H9 (cell line): ENCODE measurements around the gene SETD1A. TPM values are rescaled to one million over a fixed set of nuclear protein-coding genes. Genes with fewer than 3 reads are reported as not detected.

ENCODE experiments used
- DNase-seq: peaks from one replicate; pipeline ENCODE4 v3.0.0-alpha.2; 2017
- H2AFZ ChIP-seq: one replicate; pipeline ENCODE4 v1.6.1; 2013; ENCODE audit warnings: mild to moderate bottlenecking, low read length, control low read depth, moderate library complexity
- H2AK5ac ChIP-seq: 2 replicates; pipeline ENCODE4 v1.6.1; 2013; ENCODE audit warnings: low read length, control low read depth, mixed read lengths; ENCODE audit not compliant: insufficient read length
- H2BK120ac ChIP-seq: one replicate; pipeline ENCODE4 v1.6.1; 2013; ENCODE audit warnings: low read depth, mild to moderate bottlenecking, low read length, control low read depth, inconsistent platforms; ENCODE audit not compliant: poor library complexity, severe bottlenecking
- H2BK12ac ChIP-seq: 2 replicates; pipeline ENCODE4 v1.6.1; 2013; ENCODE audit warnings: low read length, control low read depth, mixed read lengths, low read depth; ENCODE audit not compliant: insufficient read length
- H2BK15ac ChIP-seq: 2 replicates; pipeline ENCODE4 v1.6.1; 2013; ENCODE audit warnings: low read depth, low read length, control low read depth
- H2BK20ac ChIP-seq: one replicate; pipeline ENCODE4 v1.6.1; 2013; ENCODE audit warnings: low read depth, mild to moderate bottlenecking, low read length, control low read depth, inconsistent platforms; ENCODE audit not compliant: poor library complexity, severe bottlenecking
- H2BK5ac ChIP-seq: 2 replicates; pipeline ENCODE4 v1.6.1; 2013; ENCODE audit warnings: low read length, control low read depth, mixed read lengths; ENCODE audit not compliant: insufficient read length
- H3K14ac ChIP-seq: 2 replicates; pipeline ENCODE4 v1.6.1; 2013; ENCODE audit warnings: low read length, control low read depth; ENCODE audit not compliant: insufficient read depth
- H3K18ac ChIP-seq: 2 replicates; pipeline ENCODE4 v1.6.1; 2013; ENCODE audit warnings: low read depth, mild to moderate bottlenecking, mixed read lengths, low read length, control low read depth; ENCODE audit not compliant: insufficient read length
- H3K23ac ChIP-seq: 2 replicates; pipeline ENCODE4 v1.6.1; 2013; ENCODE audit warnings: low read length, control low read depth, mixed read lengths, low read depth; ENCODE audit not compliant: insufficient read length
- H3K23me2 ChIP-seq: 2 replicates; pipeline ENCODE4 v1.6.1; 2013; ENCODE audit warnings: low read depth, mild to moderate bottlenecking, mixed read lengths, low read length, control low read depth; ENCODE audit not compliant: insufficient read length, poor library complexity, severe bottlenecking
- H3K27ac ChIP-seq: 2 replicates; pipeline ENCODE4 v1.5.1; 2013; ENCODE audit warnings: low read length, control low read depth, mixed read lengths, low read depth; ENCODE audit not compliant: insufficient read length
- H3K27me3 ChIP-seq: 2 replicates; pipeline ENCODE4 v1.6.1; 2013; ENCODE audit warnings: low read length, control low read depth, inconsistent platforms; ENCODE audit not compliant: insufficient read depth
- H3K4ac ChIP-seq: 2 replicates; pipeline ENCODE4 v1.6.1; 2013; ENCODE audit warnings: low read depth, mild to moderate bottlenecking, control low read depth, inconsistent platforms, low read length, moderate library complexity
- H3K4me1 ChIP-seq: 2 replicates; pipeline ENCODE4 v1.6.1; 2013; ENCODE audit warnings: low read length, control low read depth, inconsistent platforms; ENCODE audit not compliant: insufficient read depth
- H3K4me2 ChIP-seq: 2 replicates; pipeline ENCODE4 v1.6.1; 2013; ENCODE audit warnings: low read length, control low read depth, mixed read lengths; ENCODE audit not compliant: insufficient read length, insufficient read depth
- H3K56ac ChIP-seq: 2 replicates; pipeline ENCODE4 v1.6.1; 2013; ENCODE audit warnings: low read depth, mild to moderate bottlenecking, mixed read lengths, low read length, control low read depth; ENCODE audit not compliant: insufficient read length
- H3K79me1 ChIP-seq: 2 replicates; pipeline ENCODE4 v1.6.1; 2013; ENCODE audit warnings: low read depth, mild to moderate bottlenecking, moderate library complexity, low read length, control low read depth, inconsistent platforms; ENCODE audit not compliant: insufficient read depth, poor library complexity, severe bottlenecking
- H3K79me2 ChIP-seq: 2 replicates; pipeline ENCODE4 v1.6.1; 2013; ENCODE audit warnings: low read length, control low read depth, inconsistent platforms; ENCODE audit not compliant: insufficient read depth
- H3K9ac ChIP-seq: 2 replicates; pipeline ENCODE4 v1.6.1; 2013; ENCODE audit warnings: low read length, control low read depth, mixed read lengths; ENCODE audit not compliant: insufficient read length; ENCODE audit errors: extremely low read depth
- H3K9me3 ChIP-seq: one replicate; pipeline ENCODE4 v1.6.1; 2013; ENCODE audit warnings: low read depth, low read length, inconsistent platforms; ENCODE audit not compliant: control insufficient read depth
- H3T11ph ChIP-seq: one replicate; pipeline ENCODE4 v1.6.1; 2013; ENCODE audit warnings: mild to moderate bottlenecking, low read length, control low read depth, inconsistent platforms
- H4K20me1 ChIP-seq: one replicate; pipeline ENCODE4 v1.6.1; 2013; ENCODE audit not compliant: control insufficient read depth, insufficient read length, insufficient read depth
- H4K5ac ChIP-seq: 2 replicates; pipeline ENCODE4 v1.6.1; 2013; ENCODE audit warnings: low read depth, mild to moderate bottlenecking, mixed read lengths, low read length, control low read depth; ENCODE audit not compliant: insufficient read length
- H4K8ac ChIP-seq: replicated peaks from 2 replicates; pipeline ENCODE4 v1.6.1; 2013; ENCODE audit warnings: low read length, control low read depth, mixed read lengths, low read depth; ENCODE audit not compliant: insufficient read length
- H4K91ac ChIP-seq: 2 replicates; pipeline ENCODE4 v1.6.1; 2013; ENCODE audit warnings: low read depth, mild to moderate bottlenecking, moderate library complexity, mixed read lengths, low read length, control low read depth; ENCODE audit not compliant: insufficient read length
- H3K27ac Mint-ChIP-seq, 3 experiments: 2 replicates in 2 of 3; 3 replicates in 1 of 3; pipeline ENCODE4 v1.8.0; 2020 to 2021; ENCODE audit warnings: mixed read lengths in 3 of 3, mild to moderate bottlenecking in 1 of 3, moderate library complexity in 1 of 3
- H3K27me3 Mint-ChIP-seq: 2 replicates; pipeline ENCODE4 v1.8.0; 2021; ENCODE audit warnings: low read depth, mild to moderate bottlenecking, moderate library complexity, mixed read lengths
- H3K36me3 Mint-ChIP-seq, 3 experiments: 2 replicates in 2 of 3; 3 replicates in 1 of 3; pipeline ENCODE4 v1.8.0; 2020 to 2021; ENCODE audit warnings: low read depth in 3 of 3, mixed read lengths in 3 of 3; ENCODE audit not compliant: insufficient read depth in 1 of 3
- H3K4me1 Mint-ChIP-seq, 2 experiments: 2 replicates each; pipeline ENCODE4 v1.8.0; 2020; ENCODE audit warnings: mixed read lengths in 2 of 2
- H3K4me3 Mint-ChIP-seq, 2 experiments: 2 replicates in 1 of 2; 3 replicates in 1 of 2; pipeline ENCODE4 v1.8.0; 2020 to 2021; ENCODE audit warnings: mild to moderate bottlenecking in 2 of 2, mixed read lengths in 2 of 2, moderate library complexity in 1 of 2
- H3K9me3 Mint-ChIP-seq, 2 experiments: 2 replicates in 1 of 2; 3 replicates in 1 of 2; pipeline ENCODE4 v1.8.0; 2020; ENCODE audit warnings: mild to moderate bottlenecking in 2 of 2, mixed read lengths in 2 of 2, moderate library complexity in 1 of 2
- CTCF ChIP-seq: fragments of 200-600 bp; sonication (generic); conservative IDR thresholded peaks from 3 replicates; pipeline ENCODE4 v1.8.0; 2021; ENCODE audit warnings: antibody characterized with exemption, mild to moderate bottlenecking
- total RNA-seq: library from RNA; stranded (reverse); gene quantifications from 2 replicates; pipeline ENCODE4 v1.2.1, GENCODE V29; 2021

SETD1A gene
- total RNA-seq, 1 experiment from 2014 or later: 36.9 TPM

- Mint-ChIP-seq H3K4me3 (no peak overlapping the region), H3K9me3 (no peaks in the 10 kb centered on the region; a peak in 1 of 5 replicates), H3K4me1 (peaks cover 20 to 27% of the 10 kb centered on the region in 2 experiments), H3K36me3 (peaks cover 26 to 57% (median 43%) of the 10 kb centered on the region in 3 experiments; a peak in 6 of 7 replicates), H3K27me3 (no peaks in the 10 kb centered on the region), H3K27ac (no peak overlapping the region)
- no peak overlapping the region for H2AK5ac ChIP-seq
- H3K27ac ChIP-seq: no peak overlapping the region
- peaks cover 2% of the 10 kb centered on the region; the same call in 1 of the 2 replicates for H3K4me1 ChIP-seq
- H3K23me2 ChIP-seq: peaks cover 3% of the 10 kb centered on the region
- no peak overlapping the region for H2BK20ac ChIP-seq
- no peak overlapping the region for H3K23ac ChIP-seq
- DNase-seq: no peak
- H2BK12ac ChIP-seq: no peak overlapping the region
- no peaks in the 10 kb centered on the region for H4K20me1 ChIP-seq
- H3K79me1 ChIP-seq: no peaks in the 10 kb centered on the region
- no peak overlapping the region for H4K5ac ChIP-seq
- H3K4me2 ChIP-seq: no peak overlapping the region
- H3K9me3 ChIP-seq: no peaks in the 10 kb centered on the region
- no peak overlapping the region for H3K18ac ChIP-seq
- H2AFZ ChIP-seq: no peak overlapping the region
- no peaks in the 10 kb centered on the region for H3K79me2 ChIP-seq
- no peak overlapping the region for H2BK120ac ChIP-seq
- H4K91ac ChIP-seq: no peak overlapping the region
- no peak overlapping the region for H3K9ac ChIP-seq
- H2BK15ac ChIP-seq: no peak overlapping the region
- TF ChIP-seq CTCF: no peak
- no peak overlapping the region for H3K14ac ChIP-seq
- H3T11ph ChIP-seq: no peak overlapping the region
- H3K27me3 ChIP-seq: no peaks in the 10 kb centered on the region
- no peak overlapping the region for H4K8ac ChIP-seq
- H2BK5ac ChIP-seq: no peak overlapping the region
- no peak overlapping the region for H3K4ac ChIP-seq
- H3K56ac ChIP-seq: no peak overlapping the region
Observed at GRCh38 chr16:30944352-30944751, 13.2 kb upstream of the SETD1A start.
